GM23248 (cell line): ENCODE data around the gene RHOT2.

Experiments
- EZH2 ChIP-seq: fragments of 200-600 bp; sonication (generic); IDR thresholded peaks from 2 replicates; pipeline ENCODE4 v1.6.1; 2018; ENCODE audit warnings: antibody characterized with exemption, mild to moderate bottlenecking; ENCODE audit not compliant: insufficient read depth, poor library complexity, severe bottlenecking
- EZH2phosphoT487 ChIP-seq: fragments of 200-600 bp; sonication (generic); IDR thresholded peaks from 2 replicates; pipeline ENCODE4 v1.6.1; 2018; ENCODE audit warnings: antibody characterized with exemption, moderate library complexity, mild to moderate bottlenecking, low read depth; ENCODE audit not compliant: insufficient read depth

DNA sequence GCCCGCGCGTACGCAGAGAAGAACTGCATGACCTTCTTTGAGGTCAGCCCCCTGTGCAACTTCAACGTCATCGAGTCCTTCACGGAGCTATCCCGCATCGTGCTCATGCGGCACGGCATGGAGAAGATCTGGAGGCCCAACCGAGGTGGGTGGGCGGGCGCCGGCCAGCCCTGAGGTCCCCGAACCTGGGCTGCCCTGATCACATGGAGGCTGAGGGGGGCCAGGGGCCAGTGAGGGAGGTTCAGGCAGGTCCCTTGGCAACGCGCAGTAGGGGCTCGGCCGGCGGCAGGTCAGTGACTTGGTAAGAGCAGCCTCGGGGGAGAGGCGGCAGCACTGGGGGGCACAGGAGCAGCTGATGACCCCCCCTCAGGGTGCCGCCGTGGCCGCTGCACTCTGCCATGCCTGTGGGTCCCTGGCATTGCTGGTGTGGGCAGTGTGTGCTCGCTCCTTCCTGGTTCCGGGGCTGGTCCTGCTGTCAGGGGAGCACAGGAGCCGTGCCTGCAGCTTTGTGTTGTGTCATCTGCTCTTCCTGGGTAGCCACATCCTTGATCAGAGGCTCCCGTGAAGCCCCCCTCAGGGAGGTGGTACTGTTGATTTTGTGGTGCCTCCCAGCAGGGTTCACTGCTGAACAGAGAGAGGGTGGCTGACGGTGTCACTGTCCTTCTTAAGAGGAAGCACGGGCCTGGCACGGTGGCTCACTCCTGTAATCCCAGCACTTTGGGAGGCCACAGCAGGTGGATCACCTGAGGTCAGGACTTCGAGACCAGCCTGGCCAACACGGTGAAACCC lies 41.8 kb upstream of the RHOT2 start:
- TF ChIP-seq EZH2phosphoT487 (no peak), EZH2 (no peak)
